ENCODE results near the gene SLC7A8. TPM values are rescaled to one million over a fixed set of nuclear protein-coding genes. Genes with fewer than 3 reads are reported as not detected.

The SLC7A8 gene
- total RNA-seq, 1 experiment from 2014 or later, result 77.9 TPM

- Histone ChIP-seq H3K9ac (ENCODE audit: extremely low read depth, insufficient read length, low read length) (peak overlapping the region; percentile 86), H3K56ac (ENCODE audit: insufficient read length, low read depth, low read length) (no peak overlapping the region), H3K4me2 (ENCODE audit: insufficient read depth, insufficient read length, low read length) (peak overlapping the region; percentile 87), H3K9me3 (ENCODE audit: control insufficient read depth, low read depth, low read length) (no peaks in the 10 kb centered on the region), H2BK20ac (ENCODE audit: low read depth, low read length, poor library complexity, severe bottlenecking) (no peak overlapping the region), H2AK5ac (ENCODE audit: insufficient read length, low read length) (no peak overlapping the region), H2BK120ac (ENCODE audit: low read depth, low read length, poor library complexity, severe bottlenecking) (no peak overlapping the region), H3K18ac (ENCODE audit: insufficient read length, low read depth, low read length) (no peak overlapping the region), H4K91ac (ENCODE audit: insufficient read length, low read depth, low read length) (no peak overlapping the region), H3K4ac (ENCODE audit: low read depth, low read length) (no peak overlapping the region), H4K5ac (ENCODE audit: insufficient read length, low read depth, low read length) (no peak overlapping the region), H3K23ac (ENCODE audit: insufficient read length, low read depth, low read length) (no peak overlapping the region), H3K27me3 (ENCODE audit: insufficient read depth, low read length) (no peaks in the 10 kb centered on the region), H4K20me1 (ENCODE audit: control insufficient read depth, insufficient read depth, insufficient read length) (no peaks in the 10 kb centered on the region), H2BK5ac (ENCODE audit: insufficient read length, low read length) (no peak overlapping the region), H2BK12ac (ENCODE audit: insufficient read length, low read depth, low read length) (no peak overlapping the region), H3K4me1 (ENCODE audit: insufficient read depth, low read length) (no peaks in the 10 kb centered on the region), H3K79me2 (ENCODE audit: insufficient read depth, low read length) (peaks cover 18% of the 10 kb centered on the region; the same call in 1 of the 2 replicates), H3T11ph (ENCODE audit: low read length) (no peak overlapping the region), H2AFZ (ENCODE audit: low read length) (no peak overlapping the region), H3K14ac (ENCODE audit: insufficient read depth, low read length) (no peak overlapping the region), H4K8ac (replicated peaks; ENCODE audit: insufficient read length, low read depth, low read length) (no peak overlapping the region), H3K27ac (ENCODE audit: insufficient read length, low read depth, low read length) (peak overlapping the region; percentile 38), H3K23me2 (ENCODE audit: insufficient read length, low read depth, low read length, poor library complexity, severe bottlenecking) (peaks cover 7% of the 10 kb centered on the region), H2BK15ac (ENCODE audit: low read depth, low read length) (no peak overlapping the region), H3K79me1 (ENCODE audit: insufficient read depth, low read depth, low read length, poor library complexity, severe bottlenecking) (peaks cover under 1% of the 10 kb centered on the region)
- peaks cover 18 to 36% of the 10 kb centered on the region in 2 experiments for H3K4me1 Mint-ChIP-seq
- H3K27me3 Mint-ChIP-seq (ENCODE audit: low read depth), result no peaks in the 10 kb centered on the region
- peaks cover 0 to 10% (median 9%) of the 10 kb centered on the region in 3 experiments; a peak in 5 of 7 replicates for H3K36me3 Mint-ChIP-seq (ENCODE audit: insufficient read depth in 1 of 3, low read depth in 3 of 3)
- peak; percentile 90 for DNase-seq
- no peak overlapping the region for H3K27ac Mint-ChIP-seq
- no CpG with 5 or more reads among the region's 24 CpGs for WGBS (ENCODE audit: extremely low coverage, insufficient read length, low lambda C conversion rate)
- H3K9me3 Mint-ChIP-seq, result no peaks in the 10 kb centered on the region
- no peak overlapping the region for H3K4me3 Mint-ChIP-seq
- no peak for TF ChIP-seq CTCF (conservative IDR thresholded peaks at IDR 0.05)
Observed at GRCh38 chr14:23182372-23183157, 895 bp downstream of the SLC7A8 start.

Measured in H9 (cell line).